Testis (tissue), 2 donors: Measurements from ENCODE around the gene ZNF277.

ENCODE experiments used
- CTCF ChIP-seq, 3 experiments: fragments of 450-650 bp in 2 of 3; fragments of 200-600 bp in 1 of 3; sonication (generic) in 1 of 3; IDR thresholded peaks; one replicate each; pipeline ENCODE4 v1.5.1; 2016 to 2019; ENCODE audit warnings: antibody characterized with exemption in 3 of 3, mild to moderate bottlenecking in 2 of 3, moderate library complexity in 1 of 3
- POLR2A ChIP-seq: fragments of 450-650 bp; IDR thresholded peaks from one replicate; pipeline ENCODE4 v1.6.1; 2017; ENCODE audit warnings: antibody characterized with exemption, mild to moderate bottlenecking, moderate library complexity

DNA sequence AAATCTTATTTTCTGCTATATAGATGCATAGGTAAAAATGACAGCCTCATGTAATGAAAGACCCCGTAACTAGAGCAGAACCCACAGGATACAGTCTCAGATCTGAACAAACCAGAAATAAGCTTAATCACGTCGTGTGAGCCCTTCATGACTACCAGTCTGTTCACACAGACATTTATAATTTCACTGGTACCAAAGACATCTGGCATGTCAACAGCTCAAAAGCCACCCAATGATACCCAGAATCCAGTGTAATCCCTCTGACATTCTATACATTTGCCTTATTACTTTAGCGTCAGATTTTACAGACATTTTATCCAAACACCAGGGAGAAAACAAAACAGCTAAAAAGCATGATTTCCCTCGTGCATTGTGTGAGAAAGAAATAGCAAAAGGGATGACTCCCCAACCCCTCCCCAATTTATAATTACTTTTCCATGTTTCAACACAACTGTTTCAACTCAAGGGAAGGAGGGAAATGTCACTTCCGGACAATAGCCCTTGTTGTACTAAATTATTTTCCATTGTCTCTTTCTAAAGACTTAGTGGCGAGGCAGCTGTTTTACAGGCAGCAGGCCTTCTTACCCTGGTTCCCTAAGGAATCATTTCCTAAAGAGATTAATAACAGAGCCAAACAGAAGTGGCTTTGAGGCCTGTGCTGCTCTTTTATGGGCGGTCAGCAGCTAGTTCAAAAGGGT lies 33.5 kb upstream of the ZNF277 start:
- TF ChIP-seq CTCF (IDR thresholded peaks at IDR 0.05) (no peak), POLR2A (no peak)
